Activated CD4-positive, alpha-beta T cell treated with anti-CD3 and anti-CD28 coated beads, Interleukin-2, amount 50 U/mL, for 16 hours (primary cell): ENCODE results near the gene CPLX3.
A peak's percentile ranks its signal among the peaks of the same experiment; 100 is the strongest.
"Not testable (repeated sequence)": the region's sequence is repeated elsewhere in the genome, so short reads cannot be mapped to it uniquely, and the experiment has no call there.

Experiments
- DNase-seq: peaks from one replicate; pipeline ENCODE4 v3.0.0-alpha.2; 2020

Gene CPLX3

GRCh38 chr15:74826364-74826819 is at the start of gene CPLX3:
Gene CPLX3, plus strand, starts transcription at chr15:74826627. Its CDS starts 77 bp downstream, at chr15:74826704.
- no peak for DNase-seq

- peak; percentile 83 for DNase-seq
Measured at GRCh38 chr15:74776821-74777768, 49.3 kb upstream of the CPLX3 start.

- no peak for DNase-seq
Measured at GRCh38 chr15:74777769-74778598, 48.4 kb upstream of the CPLX3 start.

GRCh38 chr15:74778599-74778970 is 47.8 kb upstream of the CPLX3 start:
- no peak for DNase-seq

GRCh38 chr15:74779162-74779648 is 47.2 kb upstream of the CPLX3 start:
- no peak for DNase-seq

GRCh38 chr15:74780523-74781430 is 45.6 kb upstream of the CPLX3 start:
- DNase-seq = peak; percentile 84

- peak; percentile 78 for DNase-seq
Measured at GRCh38 chr15:74781431-74782258, 44.8 kb upstream of the CPLX3 start, which contains the start of gene CSK. Gene CSK, plus strand, starts transcription at chr15:74782080. Its CDS starts 16,218 bp downstream, at chr15:74798298.

- DNase-seq = peak; percentile 48
Measured at GRCh38 chr15:74782259-74783071, 44.0 kb upstream of the CPLX3 start.

GRCh38 chr15:74783072-74783807 is 43.2 kb upstream of the CPLX3 start:
- DNase-seq = peak; percentile 74

GRCh38 chr15:74783808-74784175 is 42.6 kb upstream of the CPLX3 start:
- no peak for DNase-seq

GRCh38 chr15:74784426-74785193 is 41.8 kb upstream of the CPLX3 start:
- DNase-seq = peak; percentile 48

GRCh38 chr15:74785194-74786032 is 41.0 kb upstream of the CPLX3 start:
- peak; percentile 78 for DNase-seq

- not testable (repeated sequence) for DNase-seq
Measured at GRCh38 chr15:74786081-74786480, 40.3 kb upstream of the CPLX3 start.

GRCh38 chr15:74786551-74787165 is 39.8 kb upstream of the CPLX3 start:
- peak; percentile 51 for DNase-seq

GRCh38 chr15:74787251-74788041 is 39.0 kb upstream of the CPLX3 start:
- peak; percentile 96 for DNase-seq

- DNase-seq = no peak
Measured at GRCh38 chr15:74788042-74788682, 38.3 kb upstream of the CPLX3 start.
